ENCODE measurements around the gene RNF220.

GRCh38 chr1:44406737-44407429, 1.8 kb downstream of the RNF220 start:
- TF ChIP-seq EZH2phosphoT487 (IDR thresholded peaks at IDR 0.05; ENCODE audit: borderline replicate concordance, low read length) = no peak
- TF ChIP-seq CTCF (conservative IDR thresholded peaks at IDR 0.05; ENCODE audit: low read depth, low read length) = no peak
